HL-60/S4 treated with retinoic acid at 250 ng/mL for 4 days and 3 days (cell line): Measurements from ENCODE around the gene ZMYM1.
"Not testable (repeated sequence)": the region's sequence is repeated elsewhere in the genome, so short reads cannot be mapped to it uniquely, and the experiment has no call there.

ENCODE experiments used
- in situ Hi-C: fragments of 300-500 bp; cut with MboI; formaldehyde crosslinking; loops from 2 replicates; pipeline ENCODE4 v1.7.0; 2022; ENCODE audit warnings: low sequenced_read_pairs

The ZMYM1 gene

GRCh38 chr1:35079003-35079930 lies at the start of gene ZMYM1:
TSS of gene ZMYM1 (plus strand) at chr1:35079385. CDS start at chr1:35093988, 14,603 bp downstream.
- in situ Hi-C loops: no loop called here

DNA sequence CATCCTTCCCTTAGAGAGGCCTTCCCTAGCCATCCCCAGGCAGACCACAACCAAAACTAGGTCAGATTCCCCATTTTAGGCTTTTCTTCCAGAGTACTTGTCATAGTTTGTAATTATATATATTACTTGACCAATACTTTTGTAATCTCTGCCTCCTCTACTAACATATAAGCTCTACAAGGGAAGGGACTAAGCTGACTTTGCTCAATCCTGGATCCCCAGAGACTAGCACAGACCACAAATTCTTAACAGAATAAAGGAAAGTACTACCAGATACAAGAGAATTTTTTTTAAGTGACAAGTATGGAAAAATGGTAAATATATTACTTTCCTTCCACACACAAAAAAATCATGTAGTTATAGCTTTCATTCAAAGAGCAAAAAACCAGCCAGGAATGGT lies 49.4 kb upstream of the ZMYM1 start:
- in situ Hi-C loops: no loop called here

- in situ Hi-C loops: no loop called here
These were observed 48.8 kb upstream of the ZMYM1 start for GRCh38 chr1:35030338-35030737.

DNA sequence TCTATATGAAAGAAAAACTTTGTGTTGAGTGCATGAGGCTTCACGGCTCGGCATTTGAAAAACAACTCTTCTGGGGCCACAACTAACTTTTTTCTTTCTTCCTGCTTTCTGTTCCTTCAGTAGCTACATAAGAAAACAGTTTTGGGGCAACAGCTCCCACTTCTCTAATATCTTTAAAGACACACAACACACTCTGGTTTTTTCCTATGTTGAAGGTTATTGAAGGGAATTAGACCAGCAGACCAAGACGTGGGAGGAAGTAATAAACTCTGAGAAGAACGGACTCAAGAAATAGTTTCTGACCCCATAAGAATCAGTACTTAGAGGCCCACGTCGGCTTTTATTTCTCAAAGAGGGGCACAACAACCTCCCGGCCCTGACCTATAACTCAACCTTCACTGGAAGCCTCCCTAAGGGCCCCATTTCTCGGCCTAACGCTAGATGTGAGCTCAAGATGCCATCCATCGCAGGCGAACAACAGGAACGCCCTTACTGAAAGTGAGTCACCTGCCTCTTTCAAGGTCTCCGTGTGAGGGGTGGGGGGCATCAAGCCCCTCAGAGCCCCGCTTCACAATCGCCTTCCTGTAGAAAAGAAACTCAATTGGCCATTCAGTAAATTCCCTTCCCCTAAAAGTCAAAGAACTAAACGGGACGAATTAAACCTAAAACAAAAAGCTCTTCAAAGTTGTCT lies 48.3 kb upstream of the ZMYM1 start:
- in situ Hi-C loops: no loop called here

GRCh38 chr1:35032384-35032739 lies 46.8 kb upstream of the ZMYM1 start:
- in situ Hi-C loops: no loop called here

DNA sequence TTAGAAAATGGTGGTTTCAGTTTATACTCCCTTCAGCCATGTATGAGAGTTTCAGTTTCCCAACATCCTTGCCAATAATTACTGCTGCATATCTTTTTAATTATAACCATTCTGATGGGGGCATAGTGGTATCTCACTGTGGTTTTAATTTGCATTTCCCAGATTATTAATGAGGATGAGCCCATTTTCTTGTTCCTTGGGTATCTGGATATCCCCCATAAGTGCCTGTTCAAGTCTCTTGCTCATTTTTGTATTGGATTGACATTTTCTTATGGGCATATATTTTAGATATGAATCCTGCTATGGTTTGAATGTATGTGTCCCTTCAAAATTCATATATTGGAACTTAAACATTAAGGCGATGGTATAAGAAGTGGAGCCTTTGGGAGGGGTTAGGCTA lies 45.8 kb upstream of the ZMYM1 start:
- in situ Hi-C loops: no loop called here

DNA sequence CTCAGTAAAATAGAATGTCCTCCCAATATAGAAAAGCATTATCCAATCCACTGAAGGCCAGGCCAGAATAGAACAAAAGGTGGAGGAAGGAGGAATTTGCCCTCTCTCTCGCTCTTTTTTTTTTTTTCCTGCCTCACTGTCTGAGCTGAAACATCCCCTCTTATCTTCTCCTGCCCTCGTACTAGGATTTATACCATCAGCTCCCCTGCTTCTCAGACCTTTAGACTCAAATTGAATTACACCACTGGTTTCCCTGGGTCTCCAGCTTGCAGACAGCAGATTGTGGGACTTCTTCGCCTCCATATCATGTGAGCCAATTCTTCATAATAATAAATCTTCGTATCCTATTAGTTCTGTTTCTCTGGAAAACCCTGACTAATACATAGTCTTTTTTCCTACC lies 42.6 kb upstream of the ZMYM1 start:
- in situ Hi-C loops: no loop called here

DNA sequence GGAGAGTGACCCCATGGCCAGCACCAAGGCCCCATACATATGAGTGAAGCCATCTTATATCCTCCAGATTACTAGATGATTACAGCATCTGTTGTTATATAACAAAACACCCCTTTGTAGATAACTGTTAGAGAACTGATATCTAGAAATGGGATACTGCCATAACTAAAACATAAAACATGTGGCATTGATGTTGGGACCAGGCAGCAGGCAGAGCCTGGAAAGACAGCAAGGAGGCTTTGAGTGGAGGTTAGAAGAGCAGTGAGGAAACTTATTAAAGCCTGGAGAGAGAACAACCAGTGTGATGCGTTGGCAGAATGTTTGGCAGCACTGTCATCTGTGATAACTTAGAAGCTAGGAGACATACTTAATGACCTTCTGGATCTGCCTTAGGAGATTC lies 42.0 kb upstream of the ZMYM1 start:
- in situ Hi-C loops: no loop called here

DNA sequence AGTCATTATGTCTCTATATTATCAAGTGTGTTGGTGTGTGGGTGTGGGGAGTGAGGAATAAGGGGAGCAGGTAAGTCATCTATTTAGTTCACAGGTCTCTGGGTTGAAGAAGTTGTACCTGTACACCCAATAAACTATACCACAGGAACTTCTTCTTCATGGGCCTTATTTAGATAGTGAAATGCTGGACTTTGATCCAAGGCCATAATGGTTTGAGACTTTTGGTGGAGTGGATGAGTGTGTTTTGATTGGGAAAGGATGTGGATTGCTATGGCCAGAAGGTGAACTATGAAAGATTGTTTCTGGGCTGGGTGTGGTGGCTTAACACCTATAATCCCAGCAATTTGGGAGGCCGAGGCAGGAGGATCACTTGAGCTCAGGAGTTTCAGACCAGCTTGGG lies 40.5 kb upstream of the ZMYM1 start:
- in situ Hi-C loops: no loop called here

GRCh38 chr1:35043498-35043897 lies 35.7 kb upstream of the ZMYM1 start:
- in situ Hi-C loops: no loop called here

GRCh38 chr1:35044431-35044830 lies 34.8 kb upstream of the ZMYM1 start:
- in situ Hi-C loops: no loop called here

DNA sequence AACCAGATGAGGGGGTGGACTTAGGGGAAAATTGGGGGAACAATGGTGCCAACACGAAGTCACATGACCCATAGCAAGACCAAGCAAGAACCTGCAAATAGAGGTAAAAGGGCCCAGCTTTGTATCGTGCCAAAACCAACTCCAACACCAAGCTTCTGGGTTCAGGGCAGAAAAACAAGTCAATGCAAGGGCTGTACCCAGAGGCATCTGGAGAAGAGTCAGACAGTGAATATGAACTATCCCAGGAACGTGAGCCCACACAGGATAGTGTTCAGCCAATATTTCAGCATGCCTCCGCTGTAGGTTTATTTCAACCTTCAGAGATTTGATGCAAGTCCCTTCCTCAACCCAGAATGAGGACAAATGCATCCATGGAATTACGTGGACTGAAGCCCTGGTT lies 32.5 kb upstream of the ZMYM1 start:
- in situ Hi-C loops: no loop called here

DNA sequence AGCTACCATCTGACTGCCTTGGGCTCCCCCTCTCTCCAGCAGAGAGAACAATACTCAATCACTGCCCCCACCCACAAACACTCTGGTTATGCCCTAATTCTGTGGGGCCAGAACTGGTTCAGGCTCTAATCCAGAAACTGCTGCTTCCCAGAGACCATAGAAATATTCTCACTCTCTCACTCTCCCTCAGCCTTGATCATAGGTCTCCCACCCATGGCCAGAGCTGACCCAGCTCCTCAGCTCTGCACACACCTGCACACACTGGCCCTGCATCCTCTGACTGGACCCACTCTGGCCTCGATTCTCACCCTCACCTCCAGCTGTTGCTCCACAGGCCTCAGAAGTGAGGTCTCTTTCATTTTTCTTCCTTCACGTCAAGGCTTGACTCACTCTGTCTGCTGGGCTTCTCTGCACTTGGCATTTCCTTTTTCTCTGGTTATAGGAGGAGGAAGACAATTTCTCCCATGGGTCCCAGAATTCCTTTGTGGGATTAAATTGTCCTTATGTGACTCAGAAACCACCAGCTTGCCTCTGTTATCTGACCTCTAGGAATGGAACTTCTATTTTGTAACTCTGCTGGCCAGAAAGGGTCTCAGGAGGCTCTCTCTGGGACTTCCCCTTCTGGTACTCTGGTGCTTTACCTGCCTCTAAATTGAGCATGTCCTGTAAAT lies 31.9 kb upstream of the ZMYM1 start:
- in situ Hi-C loops: no loop called here

GRCh38 chr1:35049116-35049515 lies 30.1 kb upstream of the ZMYM1 start:
- in situ Hi-C loops: no loop called here

- in situ Hi-C loops: no loop called here
These were observed 25.8 kb upstream of the ZMYM1 start for GRCh38 chr1:35053433-35053832.

DNA sequence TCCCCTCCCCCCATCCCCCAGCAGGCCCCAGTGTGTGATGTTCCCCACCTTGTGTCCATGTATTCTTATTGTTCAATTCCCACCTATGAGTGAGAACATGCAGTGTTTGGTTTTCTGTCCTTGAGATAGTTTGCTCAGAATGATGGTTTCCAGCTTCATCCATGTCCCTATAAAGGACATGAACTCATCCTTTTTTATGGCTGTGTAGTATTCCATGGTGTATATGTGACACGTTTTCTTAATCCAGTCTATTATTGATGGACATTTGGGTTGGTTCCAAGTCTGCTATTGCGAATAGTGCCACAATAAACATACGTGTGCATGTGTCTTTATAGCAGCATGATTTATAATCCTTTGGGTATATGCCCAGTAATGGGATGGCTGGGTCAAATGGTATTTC lies 24.9 kb upstream of the ZMYM1 start:
- in situ Hi-C loops: not testable (repeated sequence)

DNA sequence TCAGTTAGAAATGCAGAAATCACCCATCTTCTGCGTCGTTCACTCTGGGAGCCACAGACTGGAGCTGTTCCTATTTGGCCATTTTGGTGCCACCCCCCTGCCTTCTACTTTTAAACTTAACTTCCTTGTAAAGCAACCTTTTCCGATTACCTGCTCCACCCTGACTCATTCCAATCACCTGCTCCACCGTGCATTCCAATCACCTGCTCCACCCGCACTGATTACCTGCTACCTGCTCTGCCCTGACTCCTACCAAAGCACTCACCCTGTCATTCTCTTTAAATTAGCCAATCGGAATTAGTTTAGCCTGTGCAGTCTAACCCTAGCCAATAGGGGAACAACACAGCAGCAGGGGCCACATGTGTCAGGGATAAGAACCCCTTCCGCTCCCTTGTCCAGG lies 20.9 kb upstream of the ZMYM1 start:
- in situ Hi-C loops: not testable (repeated sequence)

DNA sequence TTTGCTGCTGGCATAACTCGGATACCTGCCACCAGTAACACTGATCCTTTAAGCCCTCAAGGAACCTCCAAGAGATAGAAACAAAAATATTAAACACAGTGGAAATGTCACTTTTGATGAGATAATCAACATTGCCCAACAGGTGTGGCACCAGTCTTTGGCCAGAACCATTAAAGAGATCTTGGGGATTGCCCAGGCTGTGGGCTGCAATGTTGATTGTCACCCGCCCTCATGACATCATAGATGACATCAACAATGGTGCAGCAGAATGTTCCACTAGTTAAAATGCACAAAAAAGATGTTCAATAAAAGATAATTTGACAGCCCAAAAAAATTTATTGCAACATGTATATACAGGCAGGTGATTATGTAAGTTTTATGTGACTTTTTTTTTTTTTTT lies 20.2 kb upstream of the ZMYM1 start:
- in situ Hi-C loops: no loop called here

DNA sequence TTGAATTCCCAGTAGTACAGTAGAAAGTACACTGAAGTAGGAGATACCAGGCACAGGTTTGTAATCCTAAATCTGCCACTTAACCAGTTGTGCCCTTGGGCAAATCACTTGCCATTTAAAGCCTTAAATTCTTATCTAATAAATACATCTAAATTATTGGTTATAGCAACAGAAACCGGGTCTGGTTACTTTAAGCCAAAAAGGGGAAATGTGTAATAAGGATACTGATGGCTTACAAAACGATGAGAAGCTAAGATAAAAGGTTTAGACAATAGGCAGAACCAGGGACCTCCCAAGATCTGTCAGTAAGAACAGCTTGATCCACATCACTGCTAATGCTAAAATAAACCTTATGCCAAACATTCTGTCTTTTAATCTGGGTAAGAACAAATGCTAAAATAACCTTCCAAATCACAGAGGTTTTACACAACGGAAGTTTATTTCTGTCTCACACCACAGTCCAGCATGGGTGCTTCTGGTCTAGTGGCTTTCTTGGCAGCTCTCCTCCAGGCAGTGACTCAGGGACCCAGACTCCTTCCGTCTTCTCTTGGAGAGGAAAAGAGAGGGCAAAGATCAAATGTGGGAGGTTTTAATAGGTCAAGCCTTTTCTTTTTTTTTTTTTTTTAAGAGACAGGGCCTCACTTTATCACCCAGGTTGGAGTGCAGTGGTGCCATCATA lies 16.5 kb upstream of the ZMYM1 start:
- in situ Hi-C loops: no loop called here

GRCh38 chr1:35064265-35064664 lies 14.9 kb upstream of the ZMYM1 start:
- in situ Hi-C loops: no loop called here

DNA sequence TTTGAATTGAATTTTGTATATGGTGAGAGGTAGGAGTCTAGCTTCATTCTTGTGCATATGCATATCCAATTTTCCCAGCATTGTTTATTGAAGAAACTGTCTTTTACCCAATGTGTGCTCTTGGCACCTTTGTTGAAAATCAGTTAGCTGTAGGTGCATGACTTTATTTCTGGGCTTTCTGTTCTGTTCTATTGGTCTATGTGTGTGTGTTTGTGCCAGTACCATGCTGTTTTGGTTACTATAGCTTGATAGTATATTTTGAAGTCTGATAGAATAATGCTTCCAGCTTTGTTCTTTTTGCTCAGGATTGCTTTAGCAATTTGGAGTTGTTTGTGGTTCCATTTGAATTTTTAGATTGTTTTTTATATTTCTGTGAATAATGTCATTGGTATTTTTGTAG lies 9.4 kb upstream of the ZMYM1 start:
- in situ Hi-C loops: no loop called here
